OCI-LY3 (cell line): ENCODE data around the gene FUT8.

Experiments used
- H2AFZ ChIP-seq: fragments of 200-600, 300-600 bp; shearing (Covaris generic); 2 replicates; pipeline ENCODE4 v1.6.0; 2014; ENCODE audit warnings: antibody characterized with exemption, low read depth, low read length
- H3K27ac ChIP-seq: fragments of 200-600, 300-600 bp; sonication (generic); 2 replicates; pipeline ENCODE4 v1.5.1; 2014; ENCODE audit warnings: mild to moderate bottlenecking, low read length, moderate library complexity, mixed read lengths
- H3K27me3 ChIP-seq: fragments of 200-600, 300-600 bp; sonication (generic); 2 replicates; pipeline ENCODE4 v1.6.1; 2014; ENCODE audit warnings: low read depth, low read length, mixed read lengths
- H3K36me3 ChIP-seq: fragments of 200-600, 300-600 bp; sonication (generic); replicated peaks from 2 replicates; pipeline ENCODE3; 2014; ENCODE audit warnings: low read depth, low read length, mixed read lengths
- H3K4me1 ChIP-seq: fragments of 300-600, 200-600 bp; sonication (generic); 2 replicates; pipeline ENCODE4 v1.6.1; 2014; ENCODE audit warnings: low read length, mixed read lengths
- H3K4me2 ChIP-seq: fragments of 200-600, 300-600 bp; sonication (generic); 2 replicates; pipeline ENCODE4 v1.6.1; 2014; ENCODE audit warnings: low read length, mixed read lengths
- H3K4me3 ChIP-seq: fragments of 300-600, 200-600 bp; sonication (generic); 2 replicates; pipeline ENCODE4 v1.5.1; 2014; ENCODE audit warnings: antibody characterized with exemption, mild to moderate bottlenecking, low read length, moderate library complexity
- H3K79me2 ChIP-seq: fragments of 300-600, 200-600 bp; shearing (Covaris generic); 2 replicates; pipeline ENCODE4 v1.6.1; 2014; ENCODE audit warnings: mild to moderate bottlenecking, low read length, mixed read lengths
- H3K9ac ChIP-seq: fragments of 300-600, 200-600 bp; shearing (Covaris generic); 2 replicates; pipeline ENCODE4 v1.6.0; 2014; ENCODE audit warnings: mild to moderate bottlenecking, low read length, moderate library complexity
- H3K9me3 ChIP-seq: fragments of 200-600, 300-600 bp; shearing (Covaris generic); 2 replicates; pipeline ENCODE4 v1.6.1; 2014; ENCODE audit warnings: low read length, mixed read lengths; ENCODE audit not compliant: insufficient read depth
- H4K20me1 ChIP-seq: fragments of 200-600, 300-600 bp; sonication (generic); 2 replicates; pipeline ENCODE4 v1.6.1; 2016; ENCODE audit warnings: low read length, mixed read lengths; ENCODE audit not compliant: insufficient read depth
- EZH2phosphoT487 ChIP-seq: fragments of 200-600 bp; shearing (Covaris generic); IDR thresholded peaks from 2 replicates; pipeline ENCODE4 v1.6.1; 2018; ENCODE audit warnings: antibody characterized with exemption, mixed run types, low read depth
- TF ChIP-seq, protein P1 (sequence below): fragments of 200-600, 300-600 bp; sonication (generic); IDR thresholded peaks from 2 replicates; pipeline ENCODE4 v1.5.1; 2014; ENCODE audit warnings: antibody characterized with exemption, low read length, low read depth

The FUT8 gene

GRCh38 chr14:65756880-65757279 lies 344.4 kb downstream of the FUT8 start:
- H3K4me3 ChIP-seq = no peak overlapping the region
- no peak overlapping the region for H3K9ac ChIP-seq
- no peak overlapping the region for H2AFZ ChIP-seq
- no peaks in the 10 kb centered on the region for H3K79me2 ChIP-seq
- H3K9me3 ChIP-seq = no peaks in the 10 kb centered on the region
- H3K4me2 ChIP-seq = no peak overlapping the region
- H3K36me3 ChIP-seq = no peaks in the 10 kb centered on the region
- no peaks in the 10 kb centered on the region for H4K20me1 ChIP-seq
- 0 out of 2 replicates have a peak, but pooled peaks cover 3% of the 10 kb centered on the region for H3K27me3 ChIP-seq
- TF ChIP-seq EZH2phosphoT487 = no peak
- TF ChIP-seq, protein P1, sequence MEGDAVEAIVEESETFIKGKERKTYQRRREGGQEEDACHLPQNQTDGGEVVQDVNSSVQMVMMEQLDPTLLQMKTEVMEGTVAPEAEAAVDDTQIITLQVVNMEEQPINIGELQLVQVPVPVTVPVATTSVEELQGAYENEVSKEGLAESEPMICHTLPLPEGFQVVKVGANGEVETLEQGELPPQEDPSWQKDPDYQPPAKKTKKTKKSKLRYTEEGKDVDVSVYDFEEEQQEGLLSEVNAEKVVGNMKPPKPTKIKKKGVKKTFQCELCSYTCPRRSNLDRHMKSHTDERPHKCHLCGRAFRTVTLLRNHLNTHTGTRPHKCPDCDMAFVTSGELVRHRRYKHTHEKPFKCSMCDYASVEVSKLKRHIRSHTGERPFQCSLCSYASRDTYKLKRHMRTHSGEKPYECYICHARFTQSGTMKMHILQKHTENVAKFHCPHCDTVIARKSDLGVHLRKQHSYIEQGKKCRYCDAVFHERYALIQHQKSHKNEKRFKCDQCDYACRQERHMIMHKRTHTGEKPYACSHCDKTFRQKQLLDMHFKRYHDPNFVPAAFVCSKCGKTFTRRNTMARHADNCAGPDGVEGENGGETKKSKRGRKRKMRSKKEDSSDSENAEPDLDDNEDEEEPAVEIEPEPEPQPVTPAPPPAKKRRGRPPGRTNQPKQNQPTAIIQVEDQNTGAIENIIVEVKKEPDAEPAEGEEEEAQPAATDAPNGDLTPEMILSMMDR = no peak
- no peak overlapping the region for H3K27ac ChIP-seq
- no peaks in the 10 kb centered on the region for H3K4me1 ChIP-seq

DNA sequence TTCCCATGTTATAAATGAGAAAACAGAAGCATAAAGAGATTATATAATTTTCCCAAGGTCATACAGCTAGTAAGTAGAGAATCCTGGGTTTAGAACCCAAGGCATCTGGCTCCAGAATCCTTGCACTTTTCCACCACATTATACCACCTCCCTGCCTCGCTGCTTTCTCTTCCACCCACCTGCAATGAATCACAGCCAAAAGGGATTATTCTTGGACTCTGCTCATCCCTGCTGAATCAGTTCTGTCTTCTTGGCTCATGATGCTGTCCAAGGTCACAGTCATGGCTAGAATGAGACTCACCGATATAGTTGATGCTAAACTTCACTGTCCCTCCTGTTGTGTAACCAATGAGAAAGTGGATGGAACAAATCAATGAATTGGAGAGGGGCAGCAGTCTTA lies 356.6 kb downstream of the FUT8 start:
- Histone ChIP-seq H3K27me3 (no peaks in the 10 kb centered on the region), H3K36me3 (no peaks in the 10 kb centered on the region), H3K4me1 (no peaks in the 10 kb centered on the region), H3K9me3 (no peaks in the 10 kb centered on the region), H4K20me1 (no peaks in the 10 kb centered on the region), H3K27ac (no peak overlapping the region), H3K4me2 (no peak overlapping the region), H3K9ac (no peak overlapping the region), H3K4me3 (no peak overlapping the region), H2AFZ (no peak overlapping the region), H3K79me2 (no peaks in the 10 kb centered on the region)
- no peak for TF ChIP-seq EZH2phosphoT487

DNA sequence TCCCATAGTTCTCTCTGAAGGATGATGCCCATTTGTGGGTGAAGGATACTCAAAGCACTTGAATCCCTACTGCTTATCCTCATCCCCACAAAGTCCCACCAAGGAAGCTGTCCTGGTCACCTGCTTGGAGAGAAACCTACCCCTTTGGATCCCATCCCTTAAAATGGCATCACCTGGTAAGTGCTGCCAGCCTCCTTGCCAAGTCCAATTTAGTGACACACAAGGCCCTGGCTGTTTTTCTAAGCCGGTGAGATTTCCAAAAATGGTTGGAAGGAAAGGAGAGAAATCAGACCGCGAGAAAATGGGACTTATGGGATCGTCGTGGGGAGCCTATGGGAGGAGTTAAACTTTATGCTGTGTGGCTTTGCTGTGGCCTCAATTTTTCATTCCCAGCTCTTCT lies 358.2 kb downstream of the FUT8 start:
- no peaks in the 10 kb centered on the region for H3K9me3 ChIP-seq
- H3K79me2 ChIP-seq = no peaks in the 10 kb centered on the region
- no peaks in the 10 kb centered on the region for H3K4me1 ChIP-seq
- no peak for TF ChIP-seq EZH2phosphoT487
- no peaks in the 10 kb centered on the region for H3K36me3 ChIP-seq
- no peaks in the 10 kb centered on the region for H4K20me1 ChIP-seq
- H3K27me3 ChIP-seq = 0 out of 2 replicates have a peak, but pooled peaks cover under 1% of the 10 kb centered on the region
- no peak overlapping the region for H2AFZ ChIP-seq
- no peak overlapping the region for H3K4me3 ChIP-seq
- no peak overlapping the region for H3K4me2 ChIP-seq
- H3K9ac ChIP-seq = no peak overlapping the region
- no peak overlapping the region for H3K27ac ChIP-seq

GRCh38 chr14:65771271-65771670 lies 358.7 kb downstream of the FUT8 start:
- TF ChIP-seq, protein P1 = no peak
- no peak for TF ChIP-seq EZH2phosphoT487
- Histone ChIP-seq H3K79me2 (no peaks in the 10 kb centered on the region), H3K27ac (no peak overlapping the region), H3K9me3 (no peaks in the 10 kb centered on the region), H2AFZ (no peak overlapping the region), H4K20me1 (no peaks in the 10 kb centered on the region), H3K36me3 (no peaks in the 10 kb centered on the region), H3K9ac (no peak overlapping the region), H3K4me1 (no peaks in the 10 kb centered on the region), H3K4me2 (no peak overlapping the region), H3K4me3 (no peak overlapping the region), H3K27me3 (0 out of 2 replicates have a peak, but pooled peaks cover 4% of the 10 kb centered on the region)

GRCh38 chr14:65772466-65772865 lies 359.9 kb downstream of the FUT8 start:
- Histone ChIP-seq H3K27ac (no peak overlapping the region), H3K4me3 (no peak overlapping the region), H3K4me2 (no peak overlapping the region), H3K27me3 (0 out of 2 replicates have a peak, but pooled peaks cover 4% of the 10 kb centered on the region), H2AFZ (no peak overlapping the region), H3K4me1 (no peaks in the 10 kb centered on the region), H3K36me3 (no peaks in the 10 kb centered on the region), H3K9ac (no peak overlapping the region), H3K9me3 (no peaks in the 10 kb centered on the region), H4K20me1 (no peaks in the 10 kb centered on the region), H3K79me2 (no peaks in the 10 kb centered on the region)
- TF ChIP-seq, protein P1 = no peak
- TF ChIP-seq EZH2phosphoT487 = no peak
